NCI-H524 treated with DMSO at 0.1 percent for 48 hours (cell line): ENCODE measurements around the gene CD320.
"Not testable (repeated sequence)": the region's sequence is repeated elsewhere in the genome, so short reads cannot be mapped to it uniquely, and the experiment has no call there.

ENCODE experiments used
- DNase-seq: peaks from one replicate; lab custom pipeline; 2025; lab: John Stamatoyannopoulos, UW

CD320 gene

GRCh38 chr19:8307965-8308866 lies at the start of gene CD320:
Gene CD320, minus strand, starts transcription at chr19:8308358. Its CDS starts 68 bp downstream, at chr19:8308290.
- peak; percentile 61 for DNase-seq

GRCh38 chr19:8357007-8357521 lies 48.9 kb upstream of the CD320 start:
- DNase-seq = no peak

GRCh38 chr19:8355631-8356402 lies 47.7 kb upstream of the CD320 start:
- DNase-seq = no peak

GRCh38 chr19:8352845-8353244 lies 44.7 kb upstream of the CD320 start:
- DNase-seq = not testable (repeated sequence)

GRCh38 chr19:8352134-8352827 lies 44.1 kb upstream of the CD320 start:
- DNase-seq = no peak

GRCh38 chr19:8349629-8350372 lies 41.6 kb upstream of the CD320 start:
- not testable (repeated sequence) for DNase-seq

- DNase-seq = no peak
Observed at GRCh38 chr19:8343483-8343844, 35.3 kb upstream of the CD320 start.

GRCh38 chr19:8342684-8343482 lies 34.7 kb upstream of the CD320 start, which contains the start of gene KANK3:
Gene KANK3, minus strand, starts transcription at chr19:8343262. Its CDS starts 5,434 bp downstream, at chr19:8337828.
- DNase-seq = peak; percentile 75

GRCh38 chr19:8342316-8342683 lies 34.1 kb upstream of the CD320 start:
- no peak for DNase-seq

GRCh38 chr19:8341504-8341903 lies 33.3 kb upstream of the CD320 start:
- DNase-seq = not testable (repeated sequence)

GRCh38 chr19:8340341-8341096 lies 32.4 kb upstream of the CD320 start:
- no peak for DNase-seq

- DNase-seq = no peak
Observed at GRCh38 chr19:8338835-8339234, 30.7 kb upstream of the CD320 start.

- no peak for DNase-seq
Observed at GRCh38 chr19:8337728-8338127, 29.6 kb upstream of the CD320 start.

- no peak for DNase-seq
Observed at GRCh38 chr19:8336660-8337059, 28.5 kb upstream of the CD320 start.

- no peak for DNase-seq
Observed at GRCh38 chr19:8336072-8336569, 28.0 kb upstream of the CD320 start.

- no peak for DNase-seq
Observed at GRCh38 chr19:8335343-8336071, 27.3 kb upstream of the CD320 start.

- peak; percentile 33 for DNase-seq
Observed at GRCh38 chr19:8334458-8335342, 26.5 kb upstream of the CD320 start.
